Measurements from ENCODE around the gene TIMM8A.
"Not testable (repeated sequence)": the region's sequence is repeated elsewhere in the genome, so short reads cannot be mapped to it uniquely, and the experiment has no call there.

Gene TIMM8A

GRCh38 chrX:101360390-101360789 is 11.8 kb upstream of the TIMM8A start:
- Histone ChIP-seq H3K4me3 (ENCODE audit: control insufficient read depth in 1 of 7, extremely low read depth in 1 of 7, insufficient read depth in 4 of 7, low read depth in 2 of 7, low read length in 6 of 7) (no peak overlapping the region), H3K4me1 (ENCODE audit: control extremely low read depth in 1 of 4, control insufficient read depth in 4 of 4, insufficient read depth in 4 of 4, low read length in 3 of 4) (no peaks in the 10 kb centered on the region), H3K27ac (ENCODE audit: insufficient read depth in 1 of 2, low read depth in 1 of 2, low read length in 2 of 2, poor library complexity in 1 of 2, severe bottlenecking in 2 of 2) (no peak overlapping the region), H3K27me3 (replicated peaks in 2 of 5; ENCODE audit: control insufficient read depth in 4 of 5, insufficient read depth in 5 of 5, low read length in 4 of 5) (no peaks in the 10 kb centered on the region), H3K36me3 (ENCODE audit: control insufficient read depth in 4 of 4, insufficient read depth in 4 of 4, low read length in 3 of 4) (peaks cover 3 to 58% (median 32%) of the 10 kb centered on the region in 4 experiments), H3K9me3 (ENCODE audit: control extremely low read depth in 1 of 5, control insufficient read depth in 4 of 5, insufficient read depth in 2 of 5, low read depth in 1 of 5, low read length in 4 of 5) (no peaks in the 10 kb centered on the region)
- WGBS (ENCODE audit: insufficient coverage) = 77% methylated on average over 7 of the region's 7 CpGs
- peak in 1 of 3 donors; percentile 15 for DNase-seq
- ChIA-PET POLR2A (no interaction called here), CTCF (no interaction called here)

- WGBS (ENCODE audit: insufficient coverage) = no CpG with 5 or more reads among the region's 1 CpG
- ChIA-PET POLR2A (no interaction called here), CTCF (no interaction called here)
- H3K9me3 ChIP-seq (ENCODE audit: control extremely low read depth in 1 of 5, control insufficient read depth in 4 of 5, insufficient read depth in 2 of 5, low read depth in 1 of 5, low read length in 4 of 5) = no peaks in the 10 kb centered on the region
- no peaks in the 10 kb centered on the region for H3K27me3 ChIP-seq (replicated peaks in 2 of 5; ENCODE audit: control insufficient read depth in 4 of 5, insufficient read depth in 5 of 5, low read length in 4 of 5)
- DNase-seq = no peak
- H3K4me1 ChIP-seq (ENCODE audit: control extremely low read depth in 1 of 4, control insufficient read depth in 4 of 4, insufficient read depth in 4 of 4, low read length in 3 of 4) = no peaks in the 10 kb centered on the region
- peaks cover 3 to 57% (median 31%) of the 10 kb centered on the region in 4 experiments for H3K36me3 ChIP-seq (ENCODE audit: control insufficient read depth in 4 of 4, insufficient read depth in 4 of 4, low read length in 3 of 4)
- no peak overlapping the region for H3K4me3 ChIP-seq (ENCODE audit: control insufficient read depth in 1 of 7, extremely low read depth in 1 of 7, insufficient read depth in 4 of 7, low read depth in 2 of 7, low read length in 6 of 7)
- H3K27ac ChIP-seq (ENCODE audit: insufficient read depth in 1 of 2, low read depth in 1 of 2, low read length in 2 of 2, poor library complexity in 1 of 2, severe bottlenecking in 2 of 2) = no peak overlapping the region
Measured at GRCh38 chrX:101359966-101360365, 11.4 kb upstream of the TIMM8A start.

GRCh38 chrX:101357166-101357795 is 8.7 kb upstream of the TIMM8A start:
- WGBS (ENCODE audit: insufficient coverage) = 54% methylated on average over 3 of the region's 5 CpGs
- no peak overlapping the region for H3K27ac ChIP-seq (ENCODE audit: insufficient read depth in 1 of 2, low read depth in 1 of 2, low read length in 2 of 2, poor library complexity in 1 of 2, severe bottlenecking in 2 of 2)
- POLR2A ChIA-PET = no interaction called here

GRCh38 chrX:101349193-101349562 is 636 bp upstream of the TIMM8A start:
- Histone ChIP-seq H3K36me3 (ENCODE audit: control insufficient read depth in 4 of 4, insufficient read depth in 4 of 4, low read length in 3 of 4) (peaks cover 0 to 17% (median 8%) of the 10 kb centered on the region in 4 experiments), H3K27ac (ENCODE audit: insufficient read depth in 1 of 2, low read depth in 1 of 2, low read length in 2 of 2, poor library complexity in 1 of 2, severe bottlenecking in 2 of 2) (peak overlapping the region; percentile 70 to 76), H3K4me3 (ENCODE audit: control insufficient read depth in 1 of 7, extremely low read depth in 1 of 7, insufficient read depth in 4 of 7, low read depth in 2 of 7, low read length in 6 of 7) (peak overlapping the region; percentile 50 to 90 (median 78)), H3K9me3 (ENCODE audit: control extremely low read depth in 1 of 5, control insufficient read depth in 4 of 5, insufficient read depth in 2 of 5, low read depth in 1 of 5, low read length in 4 of 5) (no peaks in the 10 kb centered on the region), H3K4me1 (ENCODE audit: control extremely low read depth in 1 of 4, control insufficient read depth in 4 of 4, insufficient read depth in 4 of 4, low read length in 3 of 4) (peaks cover 0 to 14% (median 2%) of the 10 kb centered on the region in 4 experiments), H3K27me3 (replicated peaks in 2 of 5; ENCODE audit: control insufficient read depth in 4 of 5, insufficient read depth in 5 of 5, low read length in 4 of 5) (peaks cover 0 to 4% (median 0%) of the 10 kb centered on the region in 5 experiments)
- ChIA-PET POLR2A (interaction anchor here (0.9 kb wide), 1 partner anchor 41 kb away, joined by 3 read pairs; the partner anchor contains the start of gene RPL36A), CTCF (no interaction called here)
- no peak for DNase-seq
- 49% methylated on average over 2 of the region's 4 CpGs for WGBS (ENCODE audit: insufficient coverage)

More at GRCh38 chrX:101357166-101357795, 8.7 kb upstream of the TIMM8A start:
- Histone ChIP-seq H3K4me1 (ENCODE audit: control extremely low read depth in 1 of 4, control insufficient read depth in 4 of 4, insufficient read depth in 4 of 4, low read length in 3 of 4) (no peaks in the 10 kb centered on the region), H3K4me3 (ENCODE audit: control insufficient read depth in 1 of 7, extremely low read depth in 1 of 7, insufficient read depth in 4 of 7, low read depth in 2 of 7, low read length in 6 of 7) (no peak overlapping the region), H3K36me3 (ENCODE audit: control insufficient read depth in 4 of 4, insufficient read depth in 4 of 4, low read length in 3 of 4) (peaks cover 3 to 62% (median 31%) of the 10 kb centered on the region in 4 experiments), H3K27me3 (replicated peaks in 2 of 5; ENCODE audit: control insufficient read depth in 4 of 5, insufficient read depth in 5 of 5, low read length in 4 of 5) (no peaks in the 10 kb centered on the region), H3K9me3 (ENCODE audit: control extremely low read depth in 1 of 5, control insufficient read depth in 4 of 5, insufficient read depth in 2 of 5, low read depth in 1 of 5, low read length in 4 of 5) (no peaks in the 10 kb centered on the region)
- DNase-seq = peak in 2 of 3 donors; percentile 16 to 23
- CTCF ChIA-PET = interaction anchor here (1.1 to 2.2 kb wide), 2 partner anchors 24 to 33 kb away, joined by 3 to 6 read pairs; partner anchors contain the start of gene RPL36A

- CTCF ChIA-PET = interaction anchor here (0.7 kb wide), 1 partner anchor 43 kb away, joined by 3 read pairs; the partner anchor contains the start of gene RPL36A
- Histone ChIP-seq H3K27ac (ENCODE audit: insufficient read depth in 1 of 2, low read depth in 1 of 2, low read length in 2 of 2, poor library complexity in 1 of 2, severe bottlenecking in 2 of 2) (peak overlapping the region; percentile 8 to 76), H3K27me3 (replicated peaks in 2 of 5; ENCODE audit: control insufficient read depth in 4 of 5, insufficient read depth in 5 of 5, low read length in 4 of 5) (peaks cover 0 to 4% (median 0%) of the 10 kb centered on the region in 5 experiments), H3K9me3 (ENCODE audit: control extremely low read depth in 1 of 5, control insufficient read depth in 4 of 5, insufficient read depth in 2 of 5, low read depth in 1 of 5, low read length in 4 of 5) (no peaks in the 10 kb centered on the region), H3K4me1 (ENCODE audit: control extremely low read depth in 1 of 4, control insufficient read depth in 4 of 4, insufficient read depth in 4 of 4, low read length in 3 of 4) (peaks cover 0 to 14% (median 2%) of the 10 kb centered on the region in 4 experiments), H3K36me3 (ENCODE audit: control insufficient read depth in 4 of 4, insufficient read depth in 4 of 4, low read length in 3 of 4) (peaks cover 4 to 14% (median 5%) of the 10 kb centered on the region in 4 experiments), H3K4me3 (ENCODE audit: control insufficient read depth in 1 of 7, extremely low read depth in 1 of 7, insufficient read depth in 4 of 7, low read depth in 2 of 7, low read length in 6 of 7) (peak overlapping the region; percentile 50 to 90 (median 78))
- 39% methylated on average over 9 of the region's 14 CpGs for WGBS (ENCODE audit: insufficient coverage)
- DNase-seq = no peak
- POLR2A ChIA-PET = interaction anchor here (0.6 kb wide), 1 partner anchor 722 kb away, joined by 3 read pairs; no protein-coding TSS in a partner anchor
Measured at GRCh38 chrX:101347859-101348451, 587 bp downstream of the TIMM8A start.

GRCh38 chrX:101337776-101338271 is 10.7 kb downstream of the TIMM8A start:
- no peaks in the 10 kb centered on the region for H3K4me1 ChIP-seq (ENCODE audit: control extremely low read depth in 1 of 4, control insufficient read depth in 4 of 4, insufficient read depth in 4 of 4, low read length in 3 of 4)
- no peak overlapping the region for H3K27ac ChIP-seq (ENCODE audit: insufficient read depth in 1 of 2, low read depth in 1 of 2, low read length in 2 of 2, poor library complexity in 1 of 2, severe bottlenecking in 2 of 2)
- no peak for DNase-seq
- POLR2A ChIA-PET = no interaction called here
- no peaks in the 10 kb centered on the region for H3K27me3 ChIP-seq (replicated peaks in 2 of 5; ENCODE audit: control insufficient read depth in 4 of 5, insufficient read depth in 5 of 5, low read length in 4 of 5)
- H3K9me3 ChIP-seq (ENCODE audit: control extremely low read depth in 1 of 5, control insufficient read depth in 4 of 5, insufficient read depth in 2 of 5, low read depth in 1 of 5, low read length in 4 of 5) = no peaks in the 10 kb centered on the region
- no peak overlapping the region for H3K4me3 ChIP-seq (ENCODE audit: control insufficient read depth in 1 of 7, extremely low read depth in 1 of 7, insufficient read depth in 4 of 7, low read depth in 2 of 7, low read length in 6 of 7)
- CTCF ChIA-PET = no interaction called here
- WGBS (ENCODE audit: insufficient coverage) = 72% methylated on average over 4 of the region's 4 CpGs
- H3K36me3 ChIP-seq (ENCODE audit: control insufficient read depth in 4 of 4, insufficient read depth in 4 of 4, low read length in 3 of 4) = no peaks in the 10 kb centered on the region

- H3K27me3 ChIP-seq (replicated peaks in 2 of 5; ENCODE audit: control insufficient read depth in 4 of 5, insufficient read depth in 5 of 5, low read length in 4 of 5); H3K4me3 ChIP-seq (ENCODE audit: control insufficient read depth in 1 of 7, extremely low read depth in 1 of 7, insufficient read depth in 4 of 7, low read depth in 2 of 7, low read length in 6 of 7); POLR2A ChIA-PET; H3K9me3 ChIP-seq (ENCODE audit: control extremely low read depth in 1 of 5, control insufficient read depth in 4 of 5, insufficient read depth in 2 of 5, low read depth in 1 of 5, low read length in 4 of 5); H3K4me1 ChIP-seq (ENCODE audit: control extremely low read depth in 1 of 4, control insufficient read depth in 4 of 4, insufficient read depth in 4 of 4, low read length in 3 of 4); H3K36me3 ChIP-seq (ENCODE audit: control insufficient read depth in 4 of 4, insufficient read depth in 4 of 4, low read length in 3 of 4); H3K27ac ChIP-seq (ENCODE audit: insufficient read depth in 1 of 2, low read depth in 1 of 2, low read length in 2 of 2, poor library complexity in 1 of 2, severe bottlenecking in 2 of 2); CTCF ChIA-PET; DNase-seq: not testable (repeated sequence)
- WGBS (ENCODE audit: insufficient coverage) = 80% methylated on average over 4 of the region's 7 CpGs
Measured at GRCh38 chrX:101334310-101334709, 14.2 kb downstream of the TIMM8A start.

All from common myeloid progenitor, CD34-positive (primary cell).